Hair follicular keratinocyte (primary cell): ENCODE data around the gene ADRA2A. TPM values are rescaled to one million over a fixed set of nuclear protein-coding genes. Genes with fewer than 3 reads are reported as not detected.

Experiments
- total RNA-seq: library from RNA; depleted of rRNA; stranded (reverse); fragments of >200 nt; gene quantifications from 2 replicates; pipeline ENCODE4 v1.2.3, GENCODE V29; 2015

ADRA2A gene
- not detected in 2 replicates for total RNA-seq

GRCh38 chr10:111076682-111077478 lies at the start of gene ADRA2A:
Gene ADRA2A (plus strand): TSS chr10:111077029. CDS start chr10:111077997, 968 bp downstream.

Other genes with a start within 250 kb of the ADRA2A start
- 34.4 and 48.3 TPM in 2 replicates for gene PDCD4, start 205.1 kb upstream of the ADRA2A start, total RNA-seq
- 16.4 and 21.2 TPM in 2 replicates for gene BBIP1, start 157.8 kb upstream of the ADRA2A start, total RNA-seq
- 13.2 and 20.6 TPM in 2 replicates for gene SHOC2, start 157.4 kb upstream of the ADRA2A start, total RNA-seq